HTR-8/SVneo (cell line): ENCODE measurements around the gene ZNF195.
"Not testable (repeated sequence)": the region's sequence is repeated elsewhere in the genome, so short reads cannot be mapped to it uniquely, and the experiment has no call there.

Experiments used
- DNase-seq: peaks from one replicate; pipeline ENCODE4 v3.0.0; 2011; ENCODE audit warnings: low spot score, mixed read lengths; ENCODE audit not compliant: insufficient read length
- FAIRE-seq: peaks from 2 replicates; lab custom pipeline; 2011; peaks lifted over from hg19 to GRCh38; lab: Jason Lieb, UNC

Gene ZNF195

DNA sequence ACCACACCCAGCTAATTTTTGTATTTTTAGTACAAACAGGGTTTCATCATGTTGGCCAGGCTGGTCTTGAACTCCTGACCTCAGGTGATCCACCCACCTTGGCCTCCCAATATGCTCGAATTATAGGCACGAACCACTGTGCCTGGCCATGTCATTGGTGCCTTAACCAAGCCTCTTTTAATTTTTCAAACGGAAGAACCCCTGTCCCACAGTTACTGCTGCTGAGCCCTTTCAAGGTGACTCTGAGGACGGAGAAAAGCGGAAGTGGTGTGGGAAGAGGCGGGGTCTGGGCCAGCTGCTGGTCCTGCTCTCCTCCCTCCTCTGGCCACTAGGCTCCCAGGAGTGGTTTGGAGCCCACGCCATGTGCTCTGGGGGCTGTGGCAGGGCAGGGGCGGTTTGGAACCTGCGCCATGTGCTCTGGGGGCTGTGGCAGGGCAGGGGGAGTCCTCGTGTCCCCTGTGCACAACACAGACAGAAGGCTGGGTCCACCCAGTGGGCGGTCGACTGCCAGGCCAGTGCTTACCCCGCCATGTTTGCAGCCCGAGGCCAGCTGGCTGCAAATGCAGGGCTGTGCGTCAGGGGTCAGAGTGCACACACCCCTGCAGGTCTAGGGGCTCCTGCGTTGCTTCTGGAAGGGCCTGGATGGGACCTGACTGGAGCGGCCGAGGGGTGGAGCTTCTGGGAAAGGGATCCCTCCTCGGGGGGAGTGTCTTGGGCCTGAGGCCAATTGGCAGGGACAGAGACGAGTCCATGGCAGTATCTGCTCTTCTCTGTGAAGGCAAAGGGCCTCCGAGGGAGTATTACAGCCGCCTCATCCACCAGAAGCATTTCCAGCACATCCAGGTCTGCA lies 25.4 kb upstream of the ZNF195 start:
- DNase-seq, FAIRE-seq: not testable (repeated sequence)

GRCh38 chr11:3402861-3403250 lies 23.9 kb upstream of the ZNF195 start:
- not testable (repeated sequence) for FAIRE-seq

GRCh38 chr11:3402181-3402860 lies 23.4 kb upstream of the ZNF195 start:
- not testable (repeated sequence) for DNase-seq, FAIRE-seq

More at GRCh38 chr11:3402861-3403250, 23.9 kb upstream of the ZNF195 start:
- DNase-seq = not testable (repeated sequence)

DNA sequence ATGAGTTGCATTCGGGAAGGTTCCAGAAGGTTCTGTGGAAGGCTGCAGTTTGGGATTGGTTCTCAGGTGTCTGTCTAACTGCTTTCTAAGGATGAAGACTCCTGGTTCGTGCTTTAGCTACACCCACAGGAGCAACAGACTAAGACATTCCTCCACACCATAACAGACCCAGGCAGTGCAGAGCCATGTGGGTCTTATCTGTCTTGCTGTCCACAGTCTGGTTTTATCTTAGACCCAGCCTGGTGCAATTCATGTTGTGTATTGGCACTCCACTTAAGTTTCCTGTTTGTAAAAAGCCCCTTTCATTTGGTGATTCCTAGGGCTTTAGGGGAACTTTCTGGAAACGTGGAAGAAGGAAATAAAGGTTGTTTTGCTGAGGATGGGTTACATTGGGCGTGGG lies 22.1 kb upstream of the ZNF195 start:
- not testable (repeated sequence) for DNase-seq, FAIRE-seq

DNA sequence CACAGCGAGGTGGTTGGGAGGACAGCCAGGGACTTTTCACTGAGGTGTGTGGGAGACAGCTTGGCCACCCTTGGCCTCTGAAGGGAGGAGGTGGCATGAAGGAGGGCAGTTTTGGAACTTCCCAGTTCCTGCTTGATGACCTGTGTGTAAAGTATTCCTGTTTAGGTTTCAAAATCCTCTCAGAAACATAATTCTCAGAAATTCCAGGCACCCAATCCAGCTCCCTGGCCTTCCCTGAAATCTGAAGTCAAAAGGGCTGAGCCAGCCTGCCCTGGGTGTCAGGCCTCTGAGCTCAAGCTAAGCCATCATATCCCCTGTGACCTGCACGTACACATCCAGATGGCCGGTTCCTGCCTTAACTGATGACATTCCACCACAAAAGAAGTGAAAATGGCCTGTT lies 19.6 kb upstream of the ZNF195 start:
- not testable (repeated sequence) for DNase-seq

DNA sequence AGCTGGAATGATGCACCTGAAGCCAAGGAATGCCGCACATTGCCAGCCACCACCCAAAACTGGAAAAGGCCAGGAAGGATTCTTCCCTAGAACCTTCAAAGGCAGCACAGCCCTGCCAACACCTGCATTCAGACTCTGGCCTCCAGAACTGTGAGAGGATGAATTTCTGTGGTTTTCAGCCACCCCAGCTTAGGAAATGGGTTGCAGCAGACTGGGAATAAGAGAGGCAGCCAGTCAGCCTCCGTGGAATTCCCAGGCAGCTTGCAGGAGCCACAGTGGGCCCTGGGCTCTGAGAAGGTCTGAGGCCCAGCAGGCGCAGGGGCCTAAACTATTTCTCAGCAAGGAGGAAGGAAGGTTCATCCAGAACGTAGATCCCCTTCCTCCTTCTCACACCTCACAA lies 19.2 kb upstream of the ZNF195 start:
- not testable (repeated sequence) for DNase-seq, FAIRE-seq

More for the DNA sequence above, 19.6 kb upstream of the ZNF195 start:
- FAIRE-seq = not testable (repeated sequence)

- not testable (repeated sequence) for FAIRE-seq, DNase-seq
Measured at GRCh38 chr11:3397210-3397609, 18.3 kb upstream of the ZNF195 start.

- DNase-seq, FAIRE-seq: not testable (repeated sequence)
Measured at GRCh38 chr11:3395468-3395867, 16.5 kb upstream of the ZNF195 start.

GRCh38 chr11:3394956-3395355 lies 16.0 kb upstream of the ZNF195 start:
- FAIRE-seq, DNase-seq: not testable (repeated sequence)

DNA sequence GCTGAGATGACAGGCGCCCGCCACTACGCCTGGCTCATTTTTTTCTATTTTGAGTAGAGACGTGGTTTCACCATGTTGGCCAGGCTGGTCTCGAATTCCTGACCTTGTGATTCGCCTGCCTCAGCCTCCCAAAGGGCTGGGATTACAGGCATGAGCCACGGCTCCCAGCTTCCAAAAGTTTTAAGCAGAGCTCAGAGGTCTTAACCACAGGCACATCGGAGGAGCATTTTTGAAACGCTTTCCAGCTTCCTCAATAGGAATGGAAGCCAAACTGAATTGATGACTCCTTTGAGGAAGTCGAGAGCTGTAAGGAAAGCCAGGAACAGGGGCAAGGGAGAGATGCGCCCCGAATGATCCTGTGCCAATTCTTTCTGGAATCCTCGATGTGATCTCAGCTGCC lies 14.5 kb upstream of the ZNF195 start:
- not testable (repeated sequence) for FAIRE-seq, DNase-seq

GRCh38 chr11:3382613-3383285 lies 3.8 kb upstream of the ZNF195 start:
- FAIRE-seq (no peak), DNase-seq (no peak)

GRCh38 chr11:3381794-3382193 lies 2.8 kb upstream of the ZNF195 start:
- no peak for DNase-seq
- FAIRE-seq = no peak

GRCh38 chr11:3380706-3381545 lies 2.0 kb upstream of the ZNF195 start:
- DNase-seq (no peak), FAIRE-seq (no peak)

- no peak for DNase-seq
- FAIRE-seq = no peak
Measured at GRCh38 chr11:3375552-3375951, 3.4 kb downstream of the ZNF195 start.

- DNase-seq (no peak), FAIRE-seq (no peak)
Measured at GRCh38 chr11:3370311-3370870, 8.6 kb downstream of the ZNF195 start.

DNA sequence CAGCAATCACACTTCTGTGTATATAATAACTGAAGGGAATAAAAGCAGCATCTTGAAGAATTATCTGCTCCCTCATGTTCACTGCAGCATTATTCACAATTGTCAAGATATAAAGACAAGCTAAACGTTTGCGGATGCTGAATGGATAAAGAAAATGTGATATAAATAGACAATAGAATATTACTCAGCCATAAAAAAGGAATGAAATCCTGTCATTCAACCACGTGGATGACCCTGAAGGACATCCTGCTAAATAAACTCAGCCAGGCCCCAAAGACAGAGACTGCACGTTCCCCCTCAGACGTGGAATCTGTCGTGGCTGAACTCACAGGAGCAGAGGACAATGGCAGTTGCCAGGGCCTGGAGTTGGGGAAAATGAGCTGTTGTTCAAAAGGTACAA lies 9.6 kb downstream of the ZNF195 start:
- DNase-seq = no peak
- no peak for FAIRE-seq

DNA sequence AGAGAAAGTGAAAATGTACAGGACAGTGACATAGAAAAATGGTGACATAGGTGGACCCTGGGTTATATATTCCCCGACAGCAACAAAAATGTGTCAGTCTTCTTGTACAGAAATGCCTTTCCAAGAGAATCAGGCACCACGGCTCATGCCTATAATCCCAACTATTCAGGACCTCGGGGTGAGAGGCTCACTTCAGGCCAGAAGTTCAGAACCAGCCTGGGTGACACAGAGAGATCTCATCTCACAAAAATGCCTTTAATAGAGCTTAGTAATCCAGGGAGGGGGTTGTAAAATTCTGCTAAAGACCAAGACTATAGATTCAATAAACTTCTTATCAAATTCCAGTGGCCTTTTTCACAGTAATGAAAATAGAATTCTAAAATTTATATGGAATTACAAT lies 10.7 kb downstream of the ZNF195 start:
- FAIRE-seq (no peak), DNase-seq (no peak)

- no peak for DNase-seq
- no peak for FAIRE-seq
Measured at GRCh38 chr11:3367221-3367620, 11.7 kb downstream of the ZNF195 start.

DNA sequence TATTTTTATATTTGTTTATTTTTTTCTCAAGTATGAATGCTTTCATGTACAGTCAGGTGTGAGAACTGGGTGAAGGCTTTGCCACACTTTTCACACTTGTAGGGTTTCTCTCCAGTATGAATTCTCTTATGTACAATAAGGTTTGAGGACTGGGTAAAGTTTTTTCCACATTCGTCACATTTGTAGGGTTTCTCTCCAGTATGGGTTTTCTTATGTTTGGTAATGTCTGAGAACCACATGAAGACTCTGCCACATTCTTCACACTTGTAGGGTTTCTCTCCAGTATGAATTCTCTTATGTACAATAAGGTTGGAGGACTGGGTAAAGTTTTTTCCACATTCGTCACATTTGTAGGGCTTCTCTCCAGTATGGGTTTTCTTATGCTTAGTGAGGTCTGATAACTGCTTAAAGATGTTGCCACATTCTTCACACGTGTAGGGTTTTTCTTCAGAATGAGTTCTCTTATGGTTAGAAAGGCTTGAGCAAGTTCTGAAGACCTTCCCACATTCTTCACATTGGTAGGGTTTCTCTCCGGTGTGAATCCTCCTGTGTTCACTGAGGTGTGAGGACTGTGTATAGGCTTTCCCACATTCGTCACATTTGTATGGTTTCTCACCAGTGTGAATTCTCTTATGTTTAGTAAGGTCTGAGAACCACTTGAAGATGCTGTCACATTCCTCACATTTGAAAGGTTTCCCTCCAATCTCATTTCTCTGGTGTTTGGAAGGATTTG lies 19.7 kb downstream of the ZNF195 start:
- FAIRE-seq (no peak), DNase-seq (no peak)
